Activated naive CD8-positive, alpha-beta T cell treated with anti-CD3 and anti-CD28 coated beads, Interleukin-2, amount 50 U/mL, for 16 hours (primary cell): ENCODE measurements around the gene UBQLN4.
"Not testable (repeated sequence)": the region's sequence is repeated elsewhere in the genome, so short reads cannot be mapped to it uniquely, and the experiment has no call there.

Experiments used
- DNase-seq: peaks from one replicate; pipeline ENCODE4 v3.0.0-alpha.2; 2020; ENCODE audit warnings: low read depth, low spot score

Gene UBQLN4

GRCh38 chr1:156060937-156061636, 7.5 kb upstream of the UBQLN4 start, which contains the start of gene RAB25:
TSS of gene RAB25 (plus strand) at chr1:156061160. CDS start at chr1:156061401, 241 bp downstream.
- no peak for DNase-seq

- no peak for DNase-seq
These were observed 2.8 kb upstream of the UBQLN4 start for GRCh38 chr1:156056326-156056849.

- DNase-seq, result no peak
These were observed 1.9 kb upstream of the UBQLN4 start for GRCh38 chr1:156055281-156056048.

GRCh38 chr1:156054500-156055280, 1.1 kb upstream of the UBQLN4 start, which contains the start of gene LAMTOR2:
TSS of gene LAMTOR2 (plus strand) at chr1:156054782. CDS start at chr1:156054890, 108 bp downstream.
- DNase-seq, result peak; percentile 94

- peak; percentile 48 for DNase-seq
These were observed 483 bp downstream of the UBQLN4 start for GRCh38 chr1:156052862-156053767.

- no peak for DNase-seq
These were observed 2.4 kb downstream of the UBQLN4 start for GRCh38 chr1:156051011-156051725.

GRCh38 chr1:156050376-156050775, 3.2 kb downstream of the UBQLN4 start:
- DNase-seq, result no peak

- no peak for DNase-seq
These were observed 4.8 kb downstream of the UBQLN4 start for GRCh38 chr1:156048663-156049258.

- DNase-seq, result no peak
These were observed 8.5 kb downstream of the UBQLN4 start for GRCh38 chr1:156045076-156045475.

GRCh38 chr1:156042828-156043227, 10.8 kb downstream of the UBQLN4 start:
- DNase-seq, result no peak

- not testable (repeated sequence) for DNase-seq
These were observed 18.6 kb downstream of the UBQLN4 start for GRCh38 chr1:156034991-156035390.

GRCh38 chr1:156033011-156033410, 20.6 kb downstream of the UBQLN4 start:
- no peak for DNase-seq

GRCh38 chr1:156026588-156026987, 27.0 kb downstream of the UBQLN4 start:
- DNase-seq, result no peak

- no peak for DNase-seq
These were observed 27.7 kb downstream of the UBQLN4 start for GRCh38 chr1:156025876-156026275.

GRCh38 chr1:156024801-156025200, 28.8 kb downstream of the UBQLN4 start:
- DNase-seq, result no peak

- no peak for DNase-seq
These were observed 31.6 kb downstream of the UBQLN4 start for GRCh38 chr1:156021954-156022353.

- no peak for DNase-seq
These were observed 32.5 kb downstream of the UBQLN4 start for GRCh38 chr1:156021093-156021428.

- peak; percentile 66 for DNase-seq
These were observed 33.1 kb downstream of the UBQLN4 start, which contains the start of gene SSR2 for GRCh38 chr1:156020293-156021092. TSS of gene SSR2 (minus strand) at chr1:156020951. CDS start at chr1:156020167, 784 bp downstream.

- no peak for DNase-seq
These were observed 33.7 kb downstream of the UBQLN4 start for GRCh38 chr1:156019946-156020292.
